Effector memory CD4-positive, alpha-beta T cell (primary cell): ENCODE data around the gene SAXO1.

Source experiments
- DNase-seq, 3 donors: peaks; one replicate each; pipeline ENCODE4 v3.0.0-alpha.2; 2020
- H3K27ac ChIP-seq: 2 replicates; pipeline ENCODE4 v1.7.0; 2013; ENCODE audit warnings: mild to moderate bottlenecking, low read length, moderate library complexity; ENCODE audit not compliant: insufficient read depth, poor library complexity, severe bottlenecking
- H3K27me3 ChIP-seq: replicated peaks from 2 replicates; pipeline ENCODE4 v1.7.0; 2013; ENCODE audit warnings: mild to moderate bottlenecking, low read length; ENCODE audit not compliant: insufficient read depth, control insufficient read depth, poor library complexity, severe bottlenecking
- H3K36me3 ChIP-seq: 2 replicates; pipeline ENCODE4 v1.7.0; 2013; ENCODE audit warnings: mild to moderate bottlenecking, low read length, moderate library complexity; ENCODE audit not compliant: control insufficient read depth, insufficient read depth
- H3K4me1 ChIP-seq: 2 replicates; pipeline ENCODE4 v1.7.0; 2013; ENCODE audit warnings: low read length, mild to moderate bottlenecking; ENCODE audit not compliant: control insufficient read depth, insufficient read depth, poor library complexity, severe bottlenecking
- H3K4me3 ChIP-seq: 2 replicates; pipeline ENCODE4 v1.7.0; 2013; ENCODE audit warnings: low read length, low read depth, mild to moderate bottlenecking; ENCODE audit not compliant: insufficient read depth, poor library complexity, severe bottlenecking
- H3K9me3 ChIP-seq: 2 replicates; pipeline ENCODE4 v1.7.0; 2013; ENCODE audit warnings: mild to moderate bottlenecking, low read length, moderate library complexity; ENCODE audit not compliant: control insufficient read depth

The SAXO1 gene

GRCh38 chr9:18972675-18973074 is 60.3 kb downstream of the SAXO1 start:
- no peak overlapping the region for H3K27ac ChIP-seq
- no peaks in the 10 kb centered on the region for H3K9me3 ChIP-seq
- no peaks in the 10 kb centered on the region for H3K36me3 ChIP-seq
- H3K27me3 ChIP-seq: no peaks in the 10 kb centered on the region
- no peak overlapping the region for H3K4me3 ChIP-seq
- no peaks in the 10 kb centered on the region for H3K4me1 ChIP-seq
- no peak for DNase-seq

DNA sequence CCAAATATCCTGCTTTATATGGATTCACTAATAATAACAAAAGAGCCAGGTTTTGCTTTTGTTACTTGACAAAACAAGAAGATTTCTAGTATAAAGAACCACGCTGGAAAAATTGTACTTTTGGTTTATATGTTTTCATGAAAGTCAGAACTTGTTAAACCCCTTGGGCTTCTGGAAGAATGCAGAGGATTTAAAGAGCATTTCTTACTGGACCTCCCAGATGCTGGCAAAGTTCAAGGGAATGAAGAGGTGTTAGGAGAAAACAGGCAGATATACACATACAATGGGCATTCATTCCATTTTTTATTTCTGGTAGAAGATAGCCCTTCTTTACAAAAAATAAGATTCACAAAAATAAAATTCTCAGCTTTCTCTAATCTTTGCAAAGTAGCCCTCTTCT is 61.1 kb downstream of the SAXO1 start:
- Histone ChIP-seq H3K4me1 (no peaks in the 10 kb centered on the region), H3K27me3 (no peaks in the 10 kb centered on the region), H3K4me3 (no peak overlapping the region), H3K36me3 (no peaks in the 10 kb centered on the region), H3K9me3 (no peaks in the 10 kb centered on the region), H3K27ac (no peak overlapping the region)
- no peak for DNase-seq

- H3K36me3 ChIP-seq: no peaks in the 10 kb centered on the region
- no peak overlapping the region for H3K27ac ChIP-seq
- no peaks in the 10 kb centered on the region for H3K9me3 ChIP-seq
- H3K4me3 ChIP-seq: no peak overlapping the region
- no peak for DNase-seq
- H3K4me1 ChIP-seq: no peaks in the 10 kb centered on the region
- no peaks in the 10 kb centered on the region for H3K27me3 ChIP-seq
Observed at GRCh38 chr9:18971404-18971803, 61.6 kb downstream of the SAXO1 start.

DNA sequence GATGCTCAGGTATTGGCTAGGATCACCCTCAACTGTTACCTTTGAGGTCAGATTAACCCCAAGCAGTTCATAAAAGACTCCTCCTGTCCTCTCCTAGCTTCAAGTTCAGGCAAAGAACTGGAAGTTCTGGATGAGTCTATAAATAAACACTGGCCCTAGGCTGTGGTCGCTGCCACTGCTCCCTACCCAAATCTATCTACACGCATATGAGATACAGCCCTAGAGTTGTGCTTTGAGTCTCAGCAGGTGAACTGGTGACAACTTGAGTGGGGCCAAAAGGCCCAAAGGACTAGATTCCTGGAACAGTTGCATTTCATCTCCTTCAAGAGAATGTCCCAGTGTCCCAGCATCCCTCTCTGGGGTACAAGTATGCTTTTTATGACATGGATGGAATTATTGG is 62.6 kb downstream of the SAXO1 start:
- no peak overlapping the region for H3K27ac ChIP-seq
- H3K4me3 ChIP-seq: no peak overlapping the region
- H3K4me1 ChIP-seq: no peaks in the 10 kb centered on the region
- no peak for DNase-seq
- H3K36me3 ChIP-seq: no peaks in the 10 kb centered on the region
- H3K9me3 ChIP-seq: no peaks in the 10 kb centered on the region
- no peaks in the 10 kb centered on the region for H3K27me3 ChIP-seq

DNA sequence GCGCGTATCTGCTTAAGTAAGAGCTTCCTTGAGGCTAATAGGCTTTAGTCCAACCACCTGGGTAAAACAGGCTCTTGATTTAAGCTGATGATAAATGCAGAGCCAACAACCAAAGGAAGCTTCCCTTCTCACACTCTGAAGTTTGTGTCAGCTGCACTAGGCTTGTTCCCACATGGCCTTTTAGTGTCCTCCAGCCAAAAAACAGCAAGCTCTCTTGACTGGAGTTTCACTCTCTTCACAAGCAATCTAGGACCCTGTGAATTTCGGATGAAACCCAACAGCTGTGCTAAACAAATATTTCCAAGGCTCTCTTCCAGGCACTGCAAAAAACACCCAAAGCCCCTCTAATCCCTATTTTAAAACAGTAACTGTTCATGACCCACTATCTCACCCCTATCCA is 63.9 kb downstream of the SAXO1 start:
- Histone ChIP-seq H3K36me3 (no peaks in the 10 kb centered on the region), H3K27me3 (no peaks in the 10 kb centered on the region), H3K9me3 (no peaks in the 10 kb centered on the region), H3K4me3 (no peak overlapping the region), H3K4me1 (no peaks in the 10 kb centered on the region), H3K27ac (no peak overlapping the region)
- DNase-seq: no peak

GRCh38 chr9:18955626-18956025 is 77.4 kb downstream of the SAXO1 start:
- Histone ChIP-seq H3K4me3 (no peak overlapping the region), H3K36me3 (no peaks in the 10 kb centered on the region), H3K27ac (no peak overlapping the region), H3K4me1 (no peaks in the 10 kb centered on the region), H3K27me3 (no peaks in the 10 kb centered on the region), H3K9me3 (no peaks in the 10 kb centered on the region)
- DNase-seq: no peak

DNA sequence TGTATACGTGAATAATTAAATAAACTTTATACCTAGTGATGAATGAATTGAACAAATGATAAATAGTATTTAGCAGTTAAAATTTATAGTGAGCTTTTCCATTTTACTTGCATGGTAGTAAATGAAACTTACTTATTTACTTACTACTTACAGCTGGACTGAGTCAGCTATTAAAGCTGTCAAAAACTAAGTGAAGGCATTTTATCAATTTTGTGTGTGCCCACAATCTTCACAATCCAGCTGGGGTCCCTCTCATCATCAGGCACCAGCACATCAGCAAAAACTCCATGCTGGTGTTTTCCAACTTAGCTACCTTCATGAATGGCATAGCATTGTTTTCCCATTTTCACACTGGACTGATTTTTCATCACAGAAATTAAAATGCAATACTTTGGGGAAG is 81.1 kb downstream of the SAXO1 start:
- H3K36me3 ChIP-seq: no peaks in the 10 kb centered on the region
- no peak overlapping the region for H3K4me3 ChIP-seq
- H3K9me3 ChIP-seq: no peaks in the 10 kb centered on the region
- no peak for DNase-seq
- no peaks in the 10 kb centered on the region for H3K4me1 ChIP-seq
- H3K27me3 ChIP-seq: no peaks in the 10 kb centered on the region
- H3K27ac ChIP-seq: no peak overlapping the region

GRCh38 chr9:18947892-18948339 is 85.1 kb downstream of the SAXO1 start:
- H3K27ac ChIP-seq: no peak overlapping the region

GRCh38 chr9:18942801-18943200 is 90.2 kb downstream of the SAXO1 start:
- Histone ChIP-seq H3K4me1 (no peaks in the 10 kb centered on the region), H3K36me3 (no peaks in the 10 kb centered on the region), H3K9me3 (no peaks in the 10 kb centered on the region), H3K27me3 (no peaks in the 10 kb centered on the region), H3K4me3 (no peak overlapping the region), H3K27ac (no peak overlapping the region)
- DNase-seq: no peak

More at GRCh38 chr9:18947892-18948339, 85.1 kb downstream of the SAXO1 start:
- Histone ChIP-seq H3K36me3 (no peaks in the 10 kb centered on the region), H3K4me3 (no peak overlapping the region), H3K27me3 (no peaks in the 10 kb centered on the region), H3K9me3 (no peaks in the 10 kb centered on the region), H3K4me1 (no peaks in the 10 kb centered on the region)
- DNase-seq: no peak

DNA sequence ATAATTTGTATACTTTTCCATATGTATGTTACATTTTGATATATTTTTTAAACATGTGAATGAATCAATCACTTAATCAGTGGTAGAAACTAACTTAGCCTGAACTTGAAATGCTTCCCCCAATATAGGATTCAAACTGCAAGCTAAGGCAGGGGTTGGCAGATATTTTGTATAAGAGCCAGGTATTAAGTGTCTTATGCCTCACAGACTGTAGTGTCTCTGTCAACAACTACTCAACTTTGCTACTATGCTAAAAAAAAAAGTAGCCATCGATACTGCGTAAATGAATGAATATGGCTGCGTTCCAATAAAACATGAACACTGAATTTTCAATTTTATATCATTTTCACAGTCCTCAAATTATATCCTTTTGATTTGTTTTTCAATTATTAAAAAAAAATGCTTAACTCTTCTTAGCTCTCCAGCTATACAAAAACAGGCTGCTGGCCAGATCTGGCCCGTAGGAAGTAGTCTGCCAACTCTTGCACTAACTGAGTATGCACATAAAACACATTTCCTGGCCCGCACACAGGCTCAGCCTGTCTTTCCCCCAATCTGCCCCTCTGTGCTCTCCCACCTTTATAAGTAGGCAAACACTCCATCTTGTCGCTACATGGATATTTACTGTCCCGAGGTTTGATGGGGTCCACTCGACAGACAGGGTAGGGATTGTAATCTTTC is 91.8 kb downstream of the SAXO1 start:
- Histone ChIP-seq H3K36me3 (no peaks in the 10 kb centered on the region), H3K4me3 (no peak overlapping the region), H3K9me3 (no peaks in the 10 kb centered on the region), H3K27me3 (no peaks in the 10 kb centered on the region), H3K27ac (no peak overlapping the region), H3K4me1 (no peaks in the 10 kb centered on the region)
- no peak for DNase-seq
